Activated T-helper 9 cell treated with anti-CD3 and anti-CD28 coated beads, Interleukin-2, amount 50 U/mL, for 16 hours (primary cell): ENCODE data around the gene STXBP2.

Source experiments
- DNase-seq: peaks from one replicate; pipeline ENCODE4 v3.0.0-alpha.2; 2020; ENCODE audit warnings: low read depth

STXBP2 gene

DNA sequence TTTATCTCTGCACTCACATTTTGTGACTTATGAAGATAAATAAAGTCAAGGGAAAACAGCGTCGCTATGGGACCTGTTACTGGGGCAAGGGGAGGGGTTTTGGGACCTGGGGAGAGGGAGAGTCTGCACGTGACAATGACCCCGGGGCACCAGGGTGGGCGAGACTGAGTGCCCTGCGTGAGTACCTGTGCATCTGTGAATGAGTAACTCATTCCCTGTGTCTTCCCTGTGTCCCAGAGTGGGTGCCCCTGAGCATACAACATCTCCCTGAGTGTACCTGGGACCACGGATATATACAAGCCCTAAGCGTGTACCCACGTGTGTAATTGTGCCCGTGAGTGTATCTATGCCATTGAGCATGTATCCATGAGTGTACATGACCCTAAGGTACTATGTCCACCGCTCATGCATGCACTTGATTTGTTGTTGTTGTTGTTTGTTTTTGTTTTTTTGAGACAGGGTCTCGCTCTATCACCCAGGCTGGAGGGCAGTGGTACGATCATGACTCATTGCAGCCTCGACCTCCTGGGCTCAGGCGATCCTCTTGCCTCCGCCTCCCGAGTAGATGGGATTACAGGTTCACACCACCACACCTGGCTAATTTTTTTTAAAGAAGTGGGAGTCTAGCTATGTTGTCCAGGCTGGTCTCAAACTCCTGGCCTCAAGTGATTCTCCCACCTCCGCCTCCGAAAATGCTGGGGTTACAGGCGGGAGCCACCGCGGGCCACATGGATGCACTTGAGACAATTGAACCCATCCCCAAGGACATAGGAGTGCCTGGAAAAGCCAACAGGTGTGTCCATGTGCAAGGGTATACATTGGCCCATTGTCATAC is 43.1 kb downstream of the STXBP2 start:
- no peak for DNase-seq

- DNase-seq: peak; percentile 83
Observed at GRCh38 chr19:7680606-7681339, 43.9 kb downstream of the STXBP2 start, which contains the start of gene TRAPPC5. Gene TRAPPC5 (plus strand): TSS chr19:7680833. CDS start chr19:7682254, 1,421 bp downstream.

DNA sequence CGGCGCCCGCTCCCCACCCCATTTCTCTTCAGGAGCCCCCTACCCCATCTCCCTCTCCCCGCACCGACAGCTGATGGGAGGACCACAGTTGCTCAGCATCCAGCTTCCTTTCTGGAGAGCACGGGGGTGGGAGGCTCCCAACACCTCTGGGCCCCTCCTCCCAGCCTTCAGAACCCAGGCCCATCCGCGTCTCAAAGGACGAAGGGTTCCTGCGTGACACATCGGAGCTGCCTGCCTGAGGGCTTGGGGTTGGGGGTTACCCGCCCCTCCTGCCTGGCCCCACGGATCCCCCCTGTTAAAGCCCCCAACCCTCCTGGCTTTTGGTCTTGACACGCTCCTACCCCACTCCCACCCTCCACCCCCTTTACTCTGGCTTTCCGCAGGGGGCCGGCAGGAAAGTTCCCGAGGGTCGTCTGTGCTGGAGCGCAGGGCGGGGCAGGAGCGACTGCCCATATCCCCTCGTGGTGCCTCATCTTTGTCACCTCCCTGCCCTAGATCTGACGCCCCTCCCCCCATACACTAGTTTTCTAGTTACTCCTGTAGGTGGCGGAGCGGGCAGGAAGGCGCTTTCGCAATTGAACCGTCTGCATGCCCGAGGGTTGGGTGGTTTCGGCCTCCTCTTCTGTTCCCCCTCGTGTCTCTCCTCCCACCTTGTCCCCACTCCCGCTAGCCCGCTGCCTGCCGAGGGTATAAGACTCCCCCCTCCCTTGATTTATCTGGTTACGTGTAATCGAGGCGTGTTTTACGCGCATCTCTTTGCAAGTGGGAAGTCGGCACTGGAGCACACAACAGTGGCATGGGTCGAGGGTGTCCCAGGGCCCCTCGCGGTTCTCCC is 44.6 kb downstream of the STXBP2 start:
- DNase-seq: peak; percentile 73

DNA sequence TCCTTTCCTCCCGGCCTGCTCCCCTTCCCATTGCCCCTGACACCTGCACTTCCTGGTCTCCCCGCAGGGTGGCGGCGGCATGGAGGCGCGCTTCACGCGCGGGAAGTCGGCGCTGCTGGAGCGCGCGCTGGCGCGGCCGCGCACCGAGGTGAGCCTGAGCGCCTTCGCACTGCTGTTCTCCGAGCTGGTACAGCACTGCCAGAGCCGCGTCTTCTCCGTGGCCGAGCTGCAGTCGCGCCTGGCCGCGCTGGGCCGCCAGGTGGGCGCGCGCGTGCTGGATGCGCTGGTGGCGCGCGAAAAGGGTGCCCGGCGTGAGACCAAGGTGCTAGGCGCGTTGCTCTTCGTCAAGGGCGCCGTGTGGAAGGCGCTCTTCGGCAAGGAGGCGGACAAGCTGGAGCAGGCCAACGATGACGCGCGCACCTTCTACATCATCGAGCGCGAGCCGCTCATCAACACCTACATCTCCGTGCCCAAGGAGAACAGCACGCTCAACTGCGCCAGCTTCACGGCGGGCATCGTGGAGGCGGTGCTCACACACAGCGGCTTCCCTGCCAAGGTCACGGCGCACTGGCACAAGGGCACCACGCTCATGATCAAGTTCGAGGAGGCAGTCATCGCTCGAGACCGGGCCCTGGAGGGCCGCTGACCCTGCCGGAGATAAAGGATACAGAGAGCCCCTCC is 45.4 kb downstream of the STXBP2 start:
- DNase-seq: no peak

- DNase-seq: no peak
Observed at GRCh38 chr19:7685546-7686445, 48.9 kb downstream of the STXBP2 start.

GRCh38 chr19:7687177-7687576 is 50.3 kb downstream of the STXBP2 start:
- DNase-seq: no peak

DNA sequence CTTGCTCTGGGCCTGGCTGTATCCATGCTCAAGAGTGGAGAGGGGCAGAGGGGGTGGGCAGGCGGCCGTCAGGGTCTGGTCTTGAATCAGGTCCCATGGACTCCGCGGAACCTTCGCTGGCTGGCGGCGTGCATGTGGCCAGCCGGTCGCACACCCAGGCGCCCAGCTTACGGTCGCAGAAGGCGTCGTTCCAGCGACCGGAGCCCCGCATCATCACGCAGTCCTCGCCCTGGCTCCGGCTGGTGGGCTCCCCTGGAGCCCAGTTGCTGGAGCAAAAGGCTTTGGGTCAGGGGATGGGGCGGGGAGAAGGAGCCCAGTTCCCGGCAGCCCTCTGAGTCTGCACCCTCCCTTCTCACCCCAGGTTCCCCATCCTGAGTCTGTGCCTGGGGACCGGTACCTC is 52.3 kb downstream of the STXBP2 start:
- no peak for DNase-seq

DNA sequence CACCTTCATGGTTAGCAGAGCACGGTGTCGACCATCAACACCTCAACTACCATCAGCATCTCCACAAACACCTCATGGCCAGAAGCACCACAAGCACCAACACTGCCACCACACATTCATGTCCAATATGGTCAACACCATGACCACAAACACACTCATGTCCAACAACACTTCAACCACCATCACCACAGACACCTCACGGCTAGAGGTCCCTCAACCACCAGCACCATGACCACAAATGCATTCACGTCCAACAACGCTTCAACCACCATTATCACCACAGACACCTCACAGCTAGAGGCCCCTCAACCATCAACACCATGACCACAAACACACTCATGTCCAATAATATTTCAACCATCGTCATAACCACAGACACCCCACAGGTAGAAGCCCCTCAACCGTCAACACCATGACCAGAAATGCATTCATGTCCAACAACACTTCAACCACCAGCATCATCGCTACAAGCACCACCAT is 53.9 kb downstream of the STXBP2 start:
- no peak for DNase-seq

- DNase-seq: no peak
Observed at GRCh38 chr19:7691497-7691896, 54.6 kb downstream of the STXBP2 start.

- DNase-seq: no peak
Observed at GRCh38 chr19:7692417-7693088, 55.6 kb downstream of the STXBP2 start.

DNA sequence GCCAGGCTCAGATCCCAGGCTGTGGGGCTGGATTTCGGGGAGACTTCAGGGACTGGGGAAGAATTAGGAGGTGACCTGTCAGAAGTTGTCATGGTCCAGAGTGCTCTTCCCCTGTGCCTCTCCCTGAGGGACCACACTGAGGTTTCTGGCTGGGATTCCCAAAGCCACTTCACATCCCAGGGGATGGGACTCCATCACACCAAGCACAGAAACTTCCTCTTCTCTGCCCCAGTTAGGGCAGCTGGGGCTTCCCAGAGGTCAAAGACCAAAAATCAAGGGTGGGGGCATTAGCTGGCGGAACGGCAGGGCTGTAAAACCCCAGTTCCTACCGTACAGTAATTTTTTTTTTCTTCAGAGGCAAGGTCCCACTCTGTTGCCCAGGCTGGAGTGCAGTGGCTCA is 57.6 kb downstream of the STXBP2 start:
- no peak for DNase-seq
